K562 (cell line): ENCODE data around the gene ACOT9. TPM values are rescaled to one million over a fixed set of nuclear protein-coding genes. Genes with fewer than 3 reads are reported as not detected.

Experiments
- ATAC-seq: fragments of 200-7000 bp; cut with Tn5 transposase; 3 replicates; pipeline ENCODE4 v1.9.1; 2020; ENCODE audit warnings: moderate library complexity
- BruUV-seq: library from RNA; stranded (reverse); fragments of 400-500 nt; replicated peaks from 2 replicates; lab custom pipeline; 2021; lab: Mats Ljungman, UMichigan
- CTCF ChIA-PET: fragments of 300-600 bp; formaldehyde crosslinking; extraction: SDS; loops from one replicate; lab custom pipeline; 2021; ENCODE audit warnings: low intra/inter-chr PET ratio; lab: Yijun Ruan, JAX
- POLR2A ChIA-PET: fragments of 300-600, 350-650 bp; sonication (Branson Sonifier 250); formaldehyde crosslinking; extraction: SDS; loops from one replicate; lab custom pipeline; 2021; ENCODE audit warnings: antibody characterized with exemption, inconsistent platforms; lab: Yijun Ruan, JAX
- DNase-seq, 4 experiments: peaks; one replicate each; pipeline versions ENCODE4 v3.0.0 to v3.0.0-alpha.2; 2011 to 2018; ENCODE audit warnings: low spot score in 3 of 4, mixed read lengths in 3 of 4; ENCODE audit errors: extremely low read depth in 1 of 4
- FAIRE-seq: peaks from 2 replicates; lab custom pipeline; 2011; peaks lifted over from hg19 to GRCh38; lab: Jason Lieb, UNC
- H2AFZ ChIP-seq: 2 replicates; pipeline ENCODE4 v1.6.0; 2011; ENCODE audit warnings: low read depth, low read length, control low read depth, inconsistent platforms
- H3K27ac ChIP-seq: fragments of 200-600 bp; 3 replicates; pipeline ENCODE4 v1.8.0; 2011; ENCODE audit warnings: low read depth, mild to moderate bottlenecking, control low read depth, inconsistent platforms, low read length, moderate library complexity, mixed read lengths; ENCODE audit errors: extremely low read depth
- H3K27me3 ChIP-seq, 2 experiments: fragments of 300-600 bp in 1 of 2; 2 replicates in 1 of 2; 3 replicates in 1 of 2; pipeline versions ENCODE4 v1.6.0 to v1.8.0; 2011; ENCODE audit warnings: inconsistent platforms in 2 of 2, low read length in 2 of 2, mild to moderate bottlenecking in 1 of 2, mixed read lengths in 1 of 2, moderate library complexity in 1 of 2; ENCODE audit not compliant: control insufficient read depth in 2 of 2, insufficient read depth in 2 of 2
- H3K36me3 ChIP-seq: fragments of 300-600 bp; 3 replicates; pipeline ENCODE4 v1.8.0; 2011; ENCODE audit warnings: mild to moderate bottlenecking, low read length, inconsistent platforms; ENCODE audit not compliant: control insufficient read depth, insufficient read depth
- H3K4me1 ChIP-seq, 2 experiments: fragments of 200-600 bp in 1 of 2; replicated peaks in 1 of 2; 2 replicates in 1 of 2; 3 replicates in 1 of 2; pipeline versions ENCODE4 v1.5.1 to v1.8.0; 2011; ENCODE audit warnings: inconsistent platforms in 2 of 2, low read length in 2 of 2, mild to moderate bottlenecking in 1 of 2, mixed read lengths in 1 of 2, moderate library complexity in 1 of 2; ENCODE audit not compliant: control insufficient read depth in 2 of 2, insufficient read depth in 2 of 2
- H3K4me2 ChIP-seq: 2 replicates; pipeline ENCODE4 v1.6.1; 2011; ENCODE audit warnings: low read length, control low read depth, inconsistent platforms, mixed read lengths; ENCODE audit not compliant: insufficient read depth
- H3K4me3 ChIP-seq: fragments of 200-600 bp; sonication (generic), shearing (Covaris generic); 2 replicates; pipeline ENCODE4 v1.5.1; 2016; ENCODE audit warnings: control low read depth, inconsistent platforms
- H3K79me2 ChIP-seq: fragments of 200-600 bp; 3 replicates; pipeline ENCODE4 v1.8.0; 2011; ENCODE audit warnings: low read length, inconsistent platforms; ENCODE audit not compliant: control insufficient read depth, insufficient read depth
- H3K9ac ChIP-seq, 2 experiments: 2 replicates each; pipeline versions ENCODE4 v1.6.0 to v1.6.1; 2011; ENCODE audit warnings: low read depth in 2 of 2, low read length in 2 of 2, control low read depth in 1 of 2, inconsistent platforms in 1 of 2, mild to moderate bottlenecking in 1 of 2, mixed read lengths in 1 of 2; ENCODE audit not compliant: insufficient read depth in 1 of 2
- H3K9me1 ChIP-seq: one replicate; pipeline ENCODE4 v1.6.0; 2011; ENCODE audit warnings: inconsistent platforms, mild to moderate bottlenecking, low read length, moderate library complexity; ENCODE audit not compliant: control insufficient read depth, insufficient read depth
- H3K9me3 ChIP-seq: replicated peaks from 2 replicates; pipeline ENCODE4 v1.5.1; 2011; ENCODE audit warnings: low read depth, low read length, inconsistent platforms; ENCODE audit not compliant: control insufficient read depth, insufficient read depth
- H4K20me1 ChIP-seq: replicated peaks from 2 replicates; pipeline ENCODE4 v1.6.1; 2011; ENCODE audit warnings: low read length, inconsistent platforms, mixed read lengths; ENCODE audit not compliant: control insufficient read depth, insufficient read depth
- FOXP1 ChIP-seq: sonication (generic); formaldehyde crosslinking; IDR thresholded peaks from 2 replicates; pipeline ENCODE4 v1.8.0; 2022; ENCODE audit warnings: mild to moderate bottlenecking, missing genetic modification reagents
- LEF1 ChIP-seq: fragments of 450-650 bp; IDR thresholded peaks from 2 replicates; pipeline ENCODE4 v1.6.1; 2016; ENCODE audit warnings: mild to moderate bottlenecking
- NCOA6 ChIP-seq: fragments of 450-650 bp; IDR thresholded peaks from 2 replicates; pipeline ENCODE4 v1.6.1; 2017; ENCODE audit warnings: mild to moderate bottlenecking
- NKRF ChIP-seq: fragments of 450-650 bp; IDR thresholded peaks from 2 replicates; pipeline ENCODE4 v1.6.1; 2016; ENCODE audit warnings: borderline replicate concordance
- SREBF2 ChIP-seq: sonication (generic); formaldehyde crosslinking; IDR thresholded peaks from 2 replicates; pipeline ENCODE4 v1.4.0; 2020; ENCODE audit warnings: mild to moderate bottlenecking, missing genetic modification reagents
- TCF7L2 ChIP-seq: fragments of 150-350 bp; IDR thresholded peaks from 2 replicates; pipeline ENCODE4 v1.6.1; 2016; ENCODE audit warnings: low read depth, mild to moderate bottlenecking, low read length, moderate library complexity
- ZNF143 ChIP-seq: sonication (generic); formaldehyde crosslinking; IDR thresholded peaks from 2 replicates; pipeline ENCODE4 v1.9.0; 2022; ENCODE audit warnings: mild to moderate bottlenecking, missing genetic modification reagents
- WGBS: fragments of 100-300 bp; shearing (Covaris generic); methylation state at CpG from one replicate; pipeline ENCODE4 v1.1.6; 2016; ENCODE audit warnings: low coverage, mixed read lengths; ENCODE audit not compliant: insufficient coverage; ENCODE audit errors: missing lambda C conversion rate; 5-methylcytosine and 5-hydroxymethylcytosine counted together
- in situ Hi-C: fragments of 300-500 bp; cut with MboI; formaldehyde crosslinking; loops from 4 replicates; pipeline ENCODE4 v1.15.0; 2018; ENCODE audit warnings: inconsistent platforms, mixed read lengths
- intact Hi-C: fragments of 100-400 bp; cut with micrococcal nuclease; formaldehyde crosslinking; loops from 2 replicates; pipeline ENCODE4 v1.14.2; 2022
- polyA plus RNA-seq, 8 experiments: library from polyadenylated mRNA; depleted of rRNA in 4 of 8; stranded (reverse) in 5 of 8; unstranded in 3 of 8; fragments of >200 nt; fragmentation: Nextera tagmentation in 2 of 8; fragmentation: Illumina TruSeq in 1 of 8; extraction: Ambion mirVana in 2 of 8; extraction: Trizol in 1 of 8; gene quantifications; 2 replicates each; pipeline versions ENCODE4 v1.2.1 to v1.2.3, GENCODE V29; 2011 to 2014; ENCODE audit warnings: inconsistent platforms in 1 of 8, missing spikeins in 1 of 8
- total RNA-seq, 7 experiments: library from RNA; depleted of rRNA in 6 of 7; stranded (reverse); fragments of >200 nt in 6 of 7; fragmentation: Illumina TruSeq in 2 of 7; extraction: Trizol in 2 of 7; gene quantifications; 2 replicates each; pipeline versions ENCODE4 v1.2.1 to v1.2.3, GENCODE V29; 2011 to 2021; ENCODE audit warnings: low replicate concordance in 1 of 7

ACOT9 gene
- total and polyA plus RNA-seq, 9 of the 15 experiments (the other 6 are each of a cell fraction or from before 2014, with no cell fraction given) = 31.2 to 80.9 (median 45.3) TPM

- in situ Hi-C loops = no loop called here
- FAIRE-seq = no peak
Observed at GRCh38 chrX:23720117-23720677, 22.9 kb downstream of the ACOT9 start.

GRCh38 chrX:23705235-23705634 lies 37.8 kb downstream of the ACOT9 start:
- ATAC-seq = no peak

More at GRCh38 chrX:23720117-23720677, 22.9 kb downstream of the ACOT9 start:
- no peak overlapping the region for H3K4me2 ChIP-seq
- ATAC-seq (no peak), DNase-seq (no peak)
- no peaks in the 10 kb centered on the region for H3K79me2 ChIP-seq
- H2AFZ ChIP-seq = no peak overlapping the region
- BruUV-seq = no TSS peak
- WGBS = 84% methylated on average over 7 of the region's 8 CpGs
- no peak for TF ChIP-seq NCOA6
- TF ChIP-seq LEF1 = no peak
- CTCF ChIA-PET = no interaction called here
- no peaks in the 10 kb centered on the region for H3K4me1 ChIP-seq
- no peaks in the 10 kb centered on the region for H4K20me1 ChIP-seq
- H3K27me3 ChIP-seq = no peaks in the 10 kb centered on the region
- H3K36me3 ChIP-seq = peaks cover 51% of the 10 kb centered on the region; the same call in 2 of the 3 replicates
- H3K9ac ChIP-seq = no peak overlapping the region
- intact Hi-C loops = no loop called here
- H3K4me3 ChIP-seq = no peak overlapping the region
- no peak overlapping the region for H3K27ac ChIP-seq
- no peaks in the 10 kb centered on the region for H3K9me3 ChIP-seq
- POLR2A ChIA-PET = no interaction called here
- no peaks in the 10 kb centered on the region for H3K9me1 ChIP-seq

More at GRCh38 chrX:23705235-23705634, 37.8 kb downstream of the ACOT9 start:
- no peak overlapping the region for H3K4me2 ChIP-seq
- no peak overlapping the region for H2AFZ ChIP-seq
- peaks cover 0 to 4% of the 10 kb centered on the region in 2 experiments; a peak in 1 of 5 replicates for H3K4me1 ChIP-seq
- H3K27ac ChIP-seq = no peak overlapping the region
- H4K20me1 ChIP-seq = no peaks in the 10 kb centered on the region
- no TSS peak for BruUV-seq
- no peaks in the 10 kb centered on the region for H3K27me3 ChIP-seq
- FAIRE-seq (no peak), DNase-seq (no peak)
- intact Hi-C loops (no loop called here), in situ Hi-C loops (no loop called here)
- no peaks in the 10 kb centered on the region for H3K79me2 ChIP-seq
- H3K36me3 ChIP-seq = peaks cover 57% of the 10 kb centered on the region
- 74% methylated on average over 5 of the region's 5 CpGs for WGBS
- TF ChIP-seq NKRF (no peak), TCF7L2 (no peak), ZNF143 (CRISPR knock-in tag) (no peak), SREBF2 (no peak), FOXP1 (no peak)
- H3K4me3 ChIP-seq = no peak overlapping the region
- POLR2A ChIA-PET = no interaction called here
- no peak overlapping the region for H3K9ac ChIP-seq
- H3K9me3 ChIP-seq = no peaks in the 10 kb centered on the region
- CTCF ChIA-PET = no interaction called here
- no peaks in the 10 kb centered on the region for H3K9me1 ChIP-seq
